ENCODE measurements around the gene CXCL16.

Gene CXCL16

GRCh38 chr17:4750606-4751005, 10.9 kb upstream of the CXCL16 start:
- DNase-seq (ENCODE audit: low read depth in 2 of 2): no peak

- DNase-seq (ENCODE audit: low read depth in 2 of 2): no peak
These were observed 9.0 kb upstream of the CXCL16 start for GRCh38 chr17:4748686-4749085.

GRCh38 chr17:4747847-4748246, 8.1 kb upstream of the CXCL16 start:
- no peak for DNase-seq (ENCODE audit: low read depth in 2 of 2)

GRCh38 chr17:4744999-4745969, 5.6 kb upstream of the CXCL16 start:
- no peak for DNase-seq (ENCODE audit: low read depth in 2 of 2)

- no peak for DNase-seq (ENCODE audit: low read depth in 2 of 2)
These were observed 4.2 kb upstream of the CXCL16 start for GRCh38 chr17:4743898-4744297.

GRCh38 chr17:4743216-4743615, 3.5 kb upstream of the CXCL16 start:
- no peak for DNase-seq (ENCODE audit: low read depth in 2 of 2)

GRCh38 chr17:4742629-4743028, 2.9 kb upstream of the CXCL16 start:
- DNase-seq (ENCODE audit: low read depth in 2 of 2): no peak

GRCh38 chr17:4742133-4742532, 2.4 kb upstream of the CXCL16 start:
- no peak for DNase-seq (ENCODE audit: low read depth in 2 of 2)

- DNase-seq (ENCODE audit: low read depth in 2 of 2): no peak
These were observed 1.8 kb upstream of the CXCL16 start for GRCh38 chr17:4741544-4741943.

- no peak for DNase-seq (ENCODE audit: low read depth in 2 of 2)
These were observed 856 bp upstream of the CXCL16 start for GRCh38 chr17:4740584-4740983.

- no peak for DNase-seq (ENCODE audit: low read depth in 2 of 2)
These were observed 260 bp upstream of the CXCL16 start for GRCh38 chr17:4740025-4740351.

GRCh38 chr17:4738136-4739121, 1.3 kb downstream of the CXCL16 start:
- no peak for DNase-seq (ENCODE audit: low read depth in 2 of 2)

- no peak for DNase-seq (ENCODE audit: low read depth in 2 of 2)
These were observed 3.7 kb downstream of the CXCL16 start for GRCh38 chr17:4735876-4736651.

GRCh38 chr17:4734857-4735475, 4.8 kb downstream of the CXCL16 start:
- DNase-seq (ENCODE audit: low read depth in 2 of 2): no peak

GRCh38 chr17:4733073-4733531, 6.6 kb downstream of the CXCL16 start:
- no peak for DNase-seq (ENCODE audit: low read depth in 2 of 2)

- DNase-seq (ENCODE audit: low read depth in 2 of 2): no peak
These were observed 11.6 kb downstream of the CXCL16 start for GRCh38 chr17:4728124-4728523.

- no peak for DNase-seq (ENCODE audit: low read depth in 2 of 2)
These were observed 13.9 kb downstream of the CXCL16 start for GRCh38 chr17:4725646-4726310.

- DNase-seq (ENCODE audit: low read depth in 2 of 2): no peak
These were observed 15.1 kb downstream of the CXCL16 start for GRCh38 chr17:4724650-4725049.

GRCh38 chr17:4722678-4723240, 17.0 kb downstream of the CXCL16 start:
- DNase-seq (ENCODE audit: low read depth in 2 of 2): no peak
